ENCODE data around the gene PAGR1.

The PAGR1 gene

DNA sequence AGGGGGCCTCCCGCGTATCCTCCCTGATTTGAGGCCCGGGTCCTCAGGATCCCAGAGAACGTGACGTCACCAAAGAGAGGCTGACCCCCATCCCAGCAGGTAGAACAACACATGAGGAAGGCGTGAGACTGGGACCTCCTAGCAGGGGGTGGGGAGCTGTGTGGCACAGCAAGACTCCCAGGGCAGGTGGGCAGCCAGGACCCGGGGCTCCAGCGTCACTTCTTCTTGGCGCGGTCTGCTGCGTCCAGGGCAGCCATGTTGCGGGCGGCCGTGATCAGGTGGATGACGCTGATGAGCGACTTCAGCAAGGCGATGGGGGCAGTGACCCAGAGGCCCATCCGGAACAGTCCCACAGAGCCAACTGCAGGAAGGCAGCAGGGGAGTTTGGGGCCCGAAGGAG lies 43.0 kb downstream of the PAGR1 start:
- Histone ChIP-seq H3K18ac (ENCODE audit: low read length) (no peak overlapping the region), H2AK5ac (ENCODE audit: low read depth, low read length) (no peak overlapping the region), H3K4me2 (ENCODE audit: insufficient read depth, low read length, poor library complexity, severe bottlenecking) (no peak overlapping the region), H3K4me1 (ENCODE audit: control insufficient read depth in 2 of 2, insufficient read depth in 1 of 2, low read depth in 1 of 2, low read length in 2 of 2) (peaks cover 4 to 8% of the 10 kb centered on the region in 2 donors), H3K79me1 (ENCODE audit: low read depth, low read length) (peaks cover 7% of the 10 kb centered on the region), H3K9ac (ENCODE audit: low read depth, low read length, poor library complexity) (no peak overlapping the region), H2BK120ac (ENCODE audit: low read depth, low read length) (no peak overlapping the region), H4K91ac (ENCODE audit: low read depth, low read length, poor library complexity) (no peak overlapping the region), H3K23ac (ENCODE audit: low read depth, low read length, poor library complexity) (no peak overlapping the region), H3K14ac (ENCODE audit: low read length) (no peak overlapping the region), H3K9me3 (replicated peaks in 1 of 2; ENCODE audit: control insufficient read depth in 2 of 2, insufficient read depth in 1 of 2, low read depth in 1 of 2, low read length in 2 of 2) (no peaks in the 10 kb centered on the region), H3K27ac (replicated peaks; ENCODE audit: low read length) (no peak overlapping the region), H2BK5ac (ENCODE audit: low read length) (no peak overlapping the region), H3K27me3 (ENCODE audit: control insufficient read depth in 3 of 3, insufficient read depth in 3 of 3, low read depth in 1 of 3, low read length in 3 of 3) (no peaks in the 10 kb centered on the region), H3K4ac (ENCODE audit: low read length) (no peak overlapping the region), H4K8ac (ENCODE audit: low read depth, low read length) (peak overlapping the region; percentile 57), H2AFZ (ENCODE audit: low read length) (no peak overlapping the region), H2BK15ac (ENCODE audit: low read length) (no peak overlapping the region), H3K36me3 (replicated peaks in 1 of 2; ENCODE audit: control insufficient read depth in 2 of 2, insufficient read depth in 2 of 2, low read length in 2 of 2) (peaks cover 20 to 22% of the 10 kb centered on the region in 2 donors), H2BK12ac (ENCODE audit: low read length) (no peak overlapping the region), H3K4me3 (ENCODE audit: low read length in 2 of 2) (no peak overlapping the region)
- no peak for DNase-seq (ENCODE audit: low spot score)
- WGBS, 2 donors (ENCODE audit: extremely low coverage in 2 of 2, insufficient read length in 2 of 2, insufficient replicate concordance in 1 of 2): no CpG with 5 or more reads among the region's 19 CpGs

DNA sequence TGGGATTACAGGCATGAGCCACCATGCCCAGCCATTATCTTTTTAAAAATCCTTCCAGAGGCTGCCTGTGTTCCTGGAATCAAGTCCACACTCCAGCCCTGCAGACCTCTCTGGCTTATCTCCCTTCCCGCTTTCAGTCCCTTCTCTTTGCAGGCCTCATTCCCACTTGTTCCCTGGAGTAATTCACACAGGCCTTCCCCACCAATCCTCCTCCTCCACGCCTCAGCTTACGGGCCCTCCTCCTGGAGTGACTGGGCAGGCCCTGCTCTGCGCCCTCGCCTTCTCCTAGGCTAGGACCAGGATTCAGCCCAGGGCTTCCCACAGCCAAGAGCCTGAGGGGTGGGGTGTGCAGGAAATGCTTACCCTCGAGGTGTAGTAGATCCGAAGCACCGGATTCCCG lies 44.3 kb downstream of the PAGR1 start:
- H3K4me2 ChIP-seq (ENCODE audit: insufficient read depth, low read length, poor library complexity, severe bottlenecking): no peak overlapping the region
- no peak overlapping the region for H2BK5ac ChIP-seq (ENCODE audit: low read length)
- peaks cover 4 to 8% of the 10 kb centered on the region in 2 donors for H3K4me1 ChIP-seq (ENCODE audit: control insufficient read depth in 2 of 2, insufficient read depth in 1 of 2, low read depth in 1 of 2, low read length in 2 of 2)
- no peaks in the 10 kb centered on the region for H3K9me3 ChIP-seq (replicated peaks in 1 of 2; ENCODE audit: control insufficient read depth in 2 of 2, insufficient read depth in 1 of 2, low read depth in 1 of 2, low read length in 2 of 2)
- no peak overlapping the region for H3K4me3 ChIP-seq (ENCODE audit: low read length in 2 of 2)
- no peak overlapping the region for H2BK12ac ChIP-seq (ENCODE audit: low read length)
- H3K9ac ChIP-seq (ENCODE audit: low read depth, low read length, poor library complexity): no peak overlapping the region
- no peak overlapping the region for H3K18ac ChIP-seq (ENCODE audit: low read length)
- WGBS, 2 donors (ENCODE audit: extremely low coverage in 2 of 2, insufficient read length in 2 of 2, insufficient replicate concordance in 1 of 2): no CpG with 5 or more reads among the region's 9 CpGs
- H3K79me1 ChIP-seq (ENCODE audit: low read depth, low read length): peaks cover 7% of the 10 kb centered on the region
- no peak overlapping the region for H2AK5ac ChIP-seq (ENCODE audit: low read depth, low read length)
- H3K27ac ChIP-seq (replicated peaks; ENCODE audit: low read length): no peak overlapping the region
- no peak overlapping the region for H3K14ac ChIP-seq (ENCODE audit: low read length)
- H4K8ac ChIP-seq (ENCODE audit: low read depth, low read length): no peak overlapping the region
- H3K4ac ChIP-seq (ENCODE audit: low read length): no peak overlapping the region
- DNase-seq (ENCODE audit: low spot score): no peak
- H2BK120ac ChIP-seq (ENCODE audit: low read depth, low read length): no peak overlapping the region
- no peak overlapping the region for H2BK15ac ChIP-seq (ENCODE audit: low read length)
- no peak overlapping the region for H4K91ac ChIP-seq (ENCODE audit: low read depth, low read length, poor library complexity)
- H3K27me3 ChIP-seq (ENCODE audit: control insufficient read depth in 3 of 3, insufficient read depth in 3 of 3, low read depth in 1 of 3, low read length in 3 of 3): no peaks in the 10 kb centered on the region
- no peak overlapping the region for H2AFZ ChIP-seq (ENCODE audit: low read length)
- peaks cover 20 to 22% of the 10 kb centered on the region in 2 donors for H3K36me3 ChIP-seq (replicated peaks in 1 of 2; ENCODE audit: control insufficient read depth in 2 of 2, insufficient read depth in 2 of 2, low read length in 2 of 2)
- H3K23ac ChIP-seq (ENCODE audit: low read depth, low read length, poor library complexity): no peak overlapping the region

DNA sequence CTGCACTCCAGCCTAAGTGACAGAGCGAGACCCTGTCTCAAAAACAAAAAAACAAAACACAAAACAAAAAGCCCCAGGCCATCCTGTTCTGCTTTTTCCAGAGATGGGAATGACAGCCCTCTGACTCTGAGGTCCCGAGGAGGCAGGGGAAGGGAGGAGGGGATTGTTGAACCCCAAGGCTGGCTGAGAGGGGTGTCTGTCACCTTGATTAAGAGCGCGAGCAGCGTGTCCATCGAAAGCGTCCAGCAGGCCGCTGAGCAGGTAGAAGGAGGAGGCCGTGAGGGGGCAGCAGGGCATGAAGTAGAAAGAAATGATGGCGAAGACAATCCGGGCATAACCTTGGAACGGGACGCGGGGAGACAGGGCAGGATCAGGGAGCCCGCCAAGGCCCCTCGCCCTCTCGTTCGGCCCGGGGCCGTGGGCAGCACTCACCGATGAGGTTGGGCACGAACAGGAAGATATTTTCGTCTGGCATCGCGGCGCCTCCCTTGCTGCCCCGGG lies 46.5 kb downstream of the PAGR1 start:
- Histone ChIP-seq H2BK5ac (ENCODE audit: low read length) (peak overlapping the region; percentile 96), H2AFZ (ENCODE audit: low read length) (peak overlapping the region; percentile 92), H2AK5ac (ENCODE audit: low read depth, low read length) (peak overlapping the region; percentile 5), H3K18ac (ENCODE audit: low read length) (peak overlapping the region; percentile 91), H3K14ac (ENCODE audit: low read length) (no peak overlapping the region), H2BK120ac (ENCODE audit: low read depth, low read length) (no peak overlapping the region), H4K8ac (ENCODE audit: low read depth, low read length) (no peak overlapping the region), H3K4me2 (ENCODE audit: insufficient read depth, low read length, poor library complexity, severe bottlenecking) (peak overlapping the region; percentile 75), H3K4me3 (ENCODE audit: low read length in 2 of 2) (peak overlapping the region; percentile 77 to 96), H2BK15ac (ENCODE audit: low read length) (peak overlapping the region; percentile 94), H2BK12ac (ENCODE audit: low read length) (no peak overlapping the region), H3K79me1 (ENCODE audit: low read depth, low read length) (peaks cover 7% of the 10 kb centered on the region), H3K4ac (ENCODE audit: low read length) (no peak overlapping the region), H3K9ac (ENCODE audit: low read depth, low read length, poor library complexity) (peak overlapping the region; percentile 92), H3K9me3 (replicated peaks in 1 of 2; ENCODE audit: control insufficient read depth in 2 of 2, insufficient read depth in 1 of 2, low read depth in 1 of 2, low read length in 2 of 2) (no peaks in the 10 kb centered on the region), H4K91ac (ENCODE audit: low read depth, low read length, poor library complexity) (no peak overlapping the region), H3K27me3 (ENCODE audit: control insufficient read depth in 3 of 3, insufficient read depth in 3 of 3, low read depth in 1 of 3, low read length in 3 of 3) (no peaks in the 10 kb centered on the region), H3K23ac (ENCODE audit: low read depth, low read length, poor library complexity) (peak overlapping the region; percentile 94), H3K36me3 (replicated peaks in 1 of 2; ENCODE audit: control insufficient read depth in 2 of 2, insufficient read depth in 2 of 2, low read length in 2 of 2) (peaks cover 20 to 22% of the 10 kb centered on the region in 2 donors), H3K27ac (replicated peaks; ENCODE audit: low read length) (peak overlapping the region; percentile 55), H3K4me1 (ENCODE audit: control insufficient read depth in 2 of 2, insufficient read depth in 1 of 2, low read depth in 1 of 2, low read length in 2 of 2) (peaks cover 4 to 8% of the 10 kb centered on the region in 2 donors)
- DNase-seq (ENCODE audit: low spot score): no peak
- no CpG with 5 or more reads among the region's 27 CpGs for WGBS, 2 donors (ENCODE audit: extremely low coverage in 2 of 2, insufficient read length in 2 of 2, insufficient replicate concordance in 1 of 2)

DNA sequence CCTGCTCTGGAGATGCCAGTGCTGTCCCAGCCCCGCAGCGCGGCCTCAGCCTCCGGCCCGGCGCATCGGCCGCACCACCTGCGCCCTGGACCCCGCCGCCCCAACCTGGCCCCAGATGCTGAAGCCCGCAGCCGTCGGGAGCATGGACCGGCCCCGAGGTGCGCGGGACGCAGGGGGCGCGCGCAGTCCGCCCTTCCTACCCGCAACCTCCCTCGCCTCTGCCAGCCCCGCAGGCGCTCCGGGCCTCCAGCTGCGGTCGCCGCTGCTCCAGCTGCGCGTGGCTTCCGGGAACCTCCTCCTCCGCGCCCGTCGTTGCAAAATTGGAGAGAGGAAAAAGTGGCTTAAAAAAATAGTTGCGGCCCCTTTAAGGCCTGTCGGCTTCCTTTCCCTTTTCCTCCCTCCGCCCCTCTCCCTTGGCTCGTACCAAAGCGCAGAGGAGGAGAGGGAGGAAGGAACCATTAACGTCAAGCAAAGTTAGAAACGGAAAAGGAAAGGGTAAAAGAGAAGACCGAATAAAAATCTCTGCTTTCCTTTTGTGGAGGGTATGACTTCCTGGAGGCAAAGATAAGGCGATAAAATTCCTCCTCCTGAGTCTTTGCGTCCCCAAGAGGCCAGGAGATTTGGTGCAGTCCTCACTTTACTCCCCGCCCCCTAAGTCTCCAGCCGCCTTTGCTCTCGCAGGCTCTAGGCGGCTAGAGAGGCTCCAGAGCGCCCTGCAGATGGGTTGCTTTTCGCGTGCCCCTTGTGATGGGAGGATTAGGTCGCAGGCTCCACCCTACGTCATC lies 47.1 kb downstream of the PAGR1 start, which contains the start of gene CDIPT:
Gene CDIPT (minus strand): TSS at position 343 of the 785 bp plus-strand sequence. CDS start 369 bp downstream, outside the sequence.
- Histone ChIP-seq H3K23ac (ENCODE audit: low read depth, low read length, poor library complexity) (peak within 1 kb of the TSS; percentile 94), H3K36me3 (replicated peaks in 1 of 2; ENCODE audit: control insufficient read depth in 2 of 2, insufficient read depth in 2 of 2, low read length in 2 of 2) (peaks cover 20 to 22% of the 10 kb centered on the region in 2 donors), H2AK5ac (ENCODE audit: low read depth, low read length) (peak within 1 kb of the TSS; percentile 87), H2BK120ac (ENCODE audit: low read depth, low read length) (peak within 1 kb of the TSS; percentile 56), H3K27me3 (ENCODE audit: control insufficient read depth in 3 of 3, insufficient read depth in 3 of 3, low read depth in 1 of 3, low read length in 3 of 3) (no peaks in the 10 kb centered on the region), H3K18ac (ENCODE audit: low read length) (peak within 1 kb of the TSS; percentile 91), H2BK12ac (ENCODE audit: low read length) (no peak within 1 kb of the TSS), H3K4ac (ENCODE audit: low read length) (no peak within 1 kb of the TSS), H4K8ac (ENCODE audit: low read depth, low read length) (peak within 1 kb of the TSS; percentile 83), H3K27ac (replicated peaks; ENCODE audit: low read length) (peak within 1 kb of the TSS; percentile 55), H3K4me1 (ENCODE audit: control insufficient read depth in 2 of 2, insufficient read depth in 1 of 2, low read depth in 1 of 2, low read length in 2 of 2) (peaks cover 4 to 8% of the 10 kb centered on the region in 2 donors), H3K4me3 (ENCODE audit: low read length in 2 of 2) (peak within 1 kb of the TSS; percentile 77 to 96), H2BK15ac (ENCODE audit: low read length) (peak within 1 kb of the TSS; percentile 94), H3K14ac (ENCODE audit: low read length) (peak within 1 kb of the TSS; percentile 77), H4K91ac (ENCODE audit: low read depth, low read length, poor library complexity) (no peak within 1 kb of the TSS), H3K4me2 (ENCODE audit: insufficient read depth, low read length, poor library complexity, severe bottlenecking) (peak within 1 kb of the TSS; percentile 75), H2BK5ac (ENCODE audit: low read length) (peak within 1 kb of the TSS; percentile 96), H3K79me1 (ENCODE audit: low read depth, low read length) (peaks cover 7% of the 10 kb centered on the region), H3K9me3 (replicated peaks in 1 of 2; ENCODE audit: control insufficient read depth in 2 of 2, insufficient read depth in 1 of 2, low read depth in 1 of 2, low read length in 2 of 2) (no peaks in the 10 kb centered on the region), H3K9ac (ENCODE audit: low read depth, low read length, poor library complexity) (peak within 1 kb of the TSS; percentile 92), H2AFZ (ENCODE audit: low read length) (peak within 1 kb of the TSS; percentile 92)
- WGBS, 2 donors (ENCODE audit: extremely low coverage in 2 of 2, insufficient read length in 2 of 2, insufficient replicate concordance in 1 of 2): no CpG with 5 or more reads among the region's 57 CpGs
- DNase-seq (ENCODE audit: low spot score): peak; percentile 97

All from neuronal stem cell (in vitro differentiated cells).